ENCODE measurements around the gene CACNG8.

The CACNG8 gene

DNA sequence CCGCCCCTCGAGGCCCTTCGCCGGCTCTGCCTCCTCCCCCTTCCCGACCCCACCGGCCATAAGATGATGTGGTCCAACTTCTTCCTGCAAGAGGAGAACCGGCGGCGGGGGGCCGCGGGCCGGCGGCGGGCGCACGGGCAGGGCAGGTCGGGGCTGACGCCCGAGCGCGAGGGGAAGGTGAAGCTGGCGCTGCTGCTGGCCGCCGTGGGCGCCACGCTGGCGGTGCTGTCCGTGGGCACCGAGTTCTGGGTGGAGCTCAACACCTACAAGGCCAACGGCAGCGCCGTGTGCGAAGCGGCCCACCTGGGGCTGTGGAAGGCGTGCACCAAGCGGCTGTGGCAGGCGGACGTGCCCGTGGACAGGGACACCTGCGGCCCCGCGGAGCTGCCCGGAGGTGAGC is 30.1 kb downstream of the CACNG8 start:
- DNase-seq (ENCODE audit: low spot score) = no peak

DNA sequence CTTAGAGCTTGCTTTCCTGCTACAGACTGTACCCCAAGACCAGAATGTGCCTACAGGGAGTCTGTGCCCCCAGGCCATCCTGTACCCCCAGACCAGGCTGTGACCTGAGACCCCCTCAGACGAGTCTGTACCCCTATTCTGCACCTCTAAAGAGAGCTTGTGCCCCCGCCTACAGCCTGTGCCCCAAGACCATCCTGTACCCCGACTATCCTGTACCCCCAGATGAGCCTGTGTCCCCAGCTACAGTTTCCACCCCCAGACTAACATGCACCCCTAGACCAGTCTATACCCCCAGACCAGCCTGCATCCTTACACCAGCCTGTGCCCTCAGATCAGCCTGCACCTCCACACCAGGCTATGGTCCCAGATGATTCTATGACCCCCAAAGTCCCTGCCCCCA is 30.7 kb downstream of the CACNG8 start:
- DNase-seq (ENCODE audit: low spot score) = no peak

DNA sequence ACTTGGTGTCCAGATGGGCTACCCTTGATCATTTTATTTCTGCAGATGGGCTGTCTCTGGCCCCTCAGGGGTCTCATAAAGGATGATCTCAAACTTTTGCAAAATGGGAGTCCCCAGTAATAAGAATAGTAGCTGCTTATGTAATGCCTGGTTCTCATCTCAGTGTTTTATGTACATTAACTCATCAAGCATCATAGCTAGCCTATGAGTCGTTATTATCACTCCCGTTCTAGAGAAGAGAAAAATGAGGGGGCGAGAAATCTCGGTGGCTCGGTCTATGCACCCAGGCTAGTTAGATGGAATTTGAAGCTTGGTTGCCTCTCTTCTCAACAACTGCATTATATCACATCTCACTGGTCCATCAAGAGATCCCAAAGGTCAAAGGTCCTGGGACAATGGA is 32.1 kb downstream of the CACNG8 start:
- DNase-seq (ENCODE audit: low spot score) = no peak

DNA sequence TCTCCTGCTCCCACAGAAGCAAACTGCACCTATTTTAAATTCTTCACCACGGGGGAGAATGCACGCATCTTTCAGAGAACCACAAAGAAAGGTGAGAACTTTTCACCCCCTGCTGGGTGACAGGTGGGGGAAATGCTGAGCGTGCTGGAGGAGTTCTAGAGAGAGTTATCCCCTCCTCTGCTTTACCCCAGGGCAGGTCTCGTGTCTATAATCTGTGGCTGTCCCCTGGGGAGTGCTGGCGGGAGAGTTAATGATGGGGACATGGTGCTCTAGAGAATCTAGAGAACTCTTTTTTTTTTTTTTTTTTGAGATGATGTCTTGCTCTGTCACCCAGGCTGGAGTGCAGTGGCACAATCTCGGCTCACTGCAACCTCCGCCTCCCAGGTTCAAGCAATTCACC is 35.5 kb downstream of the CACNG8 start:
- no peak for DNase-seq (ENCODE audit: low spot score)

DNA sequence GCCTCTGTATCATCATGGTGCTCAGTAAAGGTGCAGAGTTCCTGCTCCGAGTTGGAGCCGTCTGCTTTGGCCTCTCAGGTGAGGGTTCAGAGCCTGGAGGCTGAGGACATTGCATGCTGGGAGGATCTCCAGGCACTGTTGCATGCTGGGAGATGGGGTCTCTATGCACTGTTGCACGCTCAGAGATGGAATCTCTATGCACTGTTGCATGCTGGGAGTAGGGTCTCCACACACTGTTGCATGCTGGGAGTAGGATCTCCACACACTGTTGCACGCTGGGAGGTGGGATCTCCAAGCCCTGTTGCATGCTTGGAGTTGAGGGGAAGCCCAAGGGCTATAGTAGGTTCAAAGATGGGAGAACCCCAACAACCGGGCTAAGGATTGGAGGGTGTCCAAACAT is 37.0 kb downstream of the CACNG8 start:
- no peak for DNase-seq (ENCODE audit: low spot score)

DNA sequence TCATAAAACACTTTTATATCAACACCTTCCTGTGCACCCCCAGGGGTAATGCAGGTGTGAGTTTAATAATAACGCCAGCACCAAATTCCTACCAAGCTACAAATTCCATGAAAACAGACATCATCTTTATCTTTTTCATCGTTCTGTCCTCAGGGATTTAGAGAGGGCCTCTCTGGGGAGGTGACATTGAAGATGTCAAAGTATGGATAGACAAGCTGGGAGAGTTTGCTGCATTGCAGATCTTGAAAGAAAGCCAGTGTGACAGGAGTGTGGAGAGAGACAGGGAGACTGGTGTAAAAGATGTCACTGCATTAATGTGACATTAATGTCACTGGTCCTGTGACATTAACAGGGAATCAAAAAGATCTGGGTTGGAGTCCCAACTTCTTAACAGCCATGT is 38.8 kb downstream of the CACNG8 start:
- no peak for DNase-seq (ENCODE audit: low spot score)

DNA sequence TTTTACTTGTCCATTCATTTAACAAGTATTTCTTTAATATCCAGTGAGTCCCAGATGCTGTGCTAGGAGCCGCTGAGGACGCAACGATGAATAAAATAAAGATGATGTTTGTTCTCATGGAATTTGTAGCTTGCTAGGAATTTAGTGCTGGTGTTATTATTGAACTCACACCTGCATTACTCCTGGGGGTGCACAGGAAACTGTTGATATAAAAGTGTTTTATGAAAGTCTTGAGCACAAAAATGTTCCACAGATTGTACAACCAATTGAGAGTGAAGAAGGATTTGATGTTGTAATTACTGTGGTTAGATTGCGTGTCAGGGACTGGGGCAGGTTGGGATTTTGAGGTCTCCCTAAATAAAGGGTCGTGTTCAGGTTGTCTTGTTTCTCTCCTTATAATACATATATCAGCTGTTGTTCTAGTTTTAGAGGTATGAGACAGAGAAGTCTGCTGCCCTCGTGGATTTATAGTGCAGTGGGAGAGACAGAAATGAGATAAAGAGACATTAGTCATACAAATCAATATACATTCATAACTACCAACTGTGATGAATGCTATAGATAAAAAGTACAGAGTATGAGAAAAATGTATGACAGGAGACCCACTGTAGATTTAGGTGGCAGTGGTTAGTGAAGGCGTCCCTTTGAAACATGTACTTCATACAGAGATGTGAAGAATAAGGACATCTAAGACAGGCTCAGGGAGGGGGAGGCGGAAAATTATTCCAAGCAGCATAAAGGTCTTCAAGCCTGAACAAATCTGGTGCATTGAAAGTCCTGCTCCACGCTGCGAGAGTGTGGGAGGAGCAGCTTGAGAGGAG is 40.0 kb downstream of the CACNG8 start:
- no peak for DNase-seq (ENCODE audit: low spot score)

DNA sequence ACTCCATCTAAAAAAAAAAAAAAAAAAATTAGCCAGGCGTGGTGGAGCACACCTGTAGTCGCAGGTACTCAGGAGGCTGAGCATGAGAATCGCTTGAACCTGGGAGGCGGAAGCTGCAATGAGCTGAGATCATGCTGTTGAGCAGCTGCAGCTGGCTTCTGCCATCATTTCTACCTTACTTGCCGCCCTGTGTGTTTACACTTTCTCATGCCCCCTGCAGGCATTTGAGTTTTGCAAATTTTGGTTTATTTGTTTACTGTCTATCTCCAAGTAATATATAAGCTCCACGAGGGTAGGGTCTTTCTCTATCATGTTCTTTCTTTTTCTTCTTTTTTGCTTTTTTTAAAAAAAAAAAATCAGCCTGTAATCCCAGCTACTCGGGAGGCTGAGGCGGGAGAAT is 46.7 kb downstream of the CACNG8 start:
- no peak for DNase-seq (ENCODE audit: low spot score)

DNA sequence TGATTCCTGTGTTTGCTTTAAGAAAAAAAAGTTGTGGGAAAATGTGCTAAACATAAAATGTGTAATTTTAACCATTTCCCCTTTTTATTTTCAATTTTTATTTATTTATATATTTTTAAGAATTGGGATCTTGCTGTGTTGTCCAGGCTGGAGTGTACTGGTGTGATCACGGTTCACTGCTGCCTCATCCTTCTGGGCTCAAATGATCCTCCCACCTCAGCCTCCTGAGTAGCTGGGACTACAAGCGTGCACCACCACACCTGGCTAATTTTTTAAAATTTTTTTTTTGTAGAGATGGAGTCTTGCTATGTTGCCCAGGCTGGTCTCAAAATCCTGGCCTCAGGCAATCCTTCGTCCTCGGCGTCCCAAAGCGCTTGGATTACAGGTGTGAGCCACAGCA is 47.7 kb downstream of the CACNG8 start:
- DNase-seq (ENCODE audit: low spot score) = no peak

DNA sequence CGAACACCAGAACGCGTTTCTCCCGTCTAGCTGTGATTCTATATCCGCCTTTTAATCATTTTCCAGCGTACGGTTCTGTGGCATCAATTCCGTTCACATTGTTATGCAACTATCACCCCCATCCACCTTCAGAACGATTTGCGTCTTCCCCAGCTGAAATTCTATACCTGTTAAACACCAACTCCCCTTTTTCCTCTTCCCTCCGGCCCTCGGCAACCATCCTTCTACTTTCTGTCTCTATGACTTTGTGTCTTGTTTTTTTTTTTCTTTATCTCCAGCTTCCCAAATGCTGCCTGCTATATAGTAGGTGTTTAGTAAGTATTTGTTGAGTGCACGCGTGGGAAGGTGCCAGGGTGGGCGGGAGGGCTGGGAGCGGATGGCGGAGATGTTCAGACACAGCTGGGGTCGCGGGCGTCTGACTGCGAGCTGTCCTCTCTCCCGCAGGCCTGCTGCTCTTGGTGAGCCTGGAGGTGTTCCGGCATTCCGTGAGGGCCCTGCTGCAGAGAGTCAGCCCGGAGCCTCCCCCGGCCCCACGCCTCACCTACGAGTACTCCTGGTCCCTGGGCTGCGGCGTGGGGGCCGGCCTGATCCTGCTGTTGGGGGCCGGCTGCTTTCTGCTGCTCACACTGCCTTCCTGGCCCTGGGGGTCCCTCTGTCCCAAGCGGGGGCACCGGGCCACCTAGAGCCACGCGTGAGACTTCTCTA is 48.9 kb downstream of the CACNG8 start:
- no peak for DNase-seq (ENCODE audit: low spot score)

DNA sequence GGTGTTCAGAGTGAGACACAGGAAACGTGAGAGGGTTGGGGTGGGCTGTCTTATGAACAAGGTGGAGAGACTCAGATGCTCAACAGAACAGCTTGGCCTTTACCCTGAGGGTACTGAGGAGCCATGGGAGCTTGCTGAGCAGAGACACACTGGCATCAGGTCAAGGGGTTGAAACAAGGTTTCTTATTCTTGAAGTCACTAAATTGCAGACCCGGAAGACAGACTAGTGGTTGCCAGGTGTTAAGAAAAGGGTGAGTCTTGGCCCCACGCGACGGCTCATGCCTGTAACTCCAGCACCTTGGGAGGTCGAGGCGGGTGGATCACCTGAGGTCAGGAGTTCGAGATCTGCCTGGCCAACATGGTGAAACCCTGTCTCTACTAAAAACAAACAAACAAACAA is 51.1 kb downstream of the CACNG8 start:
- DNase-seq (ENCODE audit: low spot score) = no peak

DNA sequence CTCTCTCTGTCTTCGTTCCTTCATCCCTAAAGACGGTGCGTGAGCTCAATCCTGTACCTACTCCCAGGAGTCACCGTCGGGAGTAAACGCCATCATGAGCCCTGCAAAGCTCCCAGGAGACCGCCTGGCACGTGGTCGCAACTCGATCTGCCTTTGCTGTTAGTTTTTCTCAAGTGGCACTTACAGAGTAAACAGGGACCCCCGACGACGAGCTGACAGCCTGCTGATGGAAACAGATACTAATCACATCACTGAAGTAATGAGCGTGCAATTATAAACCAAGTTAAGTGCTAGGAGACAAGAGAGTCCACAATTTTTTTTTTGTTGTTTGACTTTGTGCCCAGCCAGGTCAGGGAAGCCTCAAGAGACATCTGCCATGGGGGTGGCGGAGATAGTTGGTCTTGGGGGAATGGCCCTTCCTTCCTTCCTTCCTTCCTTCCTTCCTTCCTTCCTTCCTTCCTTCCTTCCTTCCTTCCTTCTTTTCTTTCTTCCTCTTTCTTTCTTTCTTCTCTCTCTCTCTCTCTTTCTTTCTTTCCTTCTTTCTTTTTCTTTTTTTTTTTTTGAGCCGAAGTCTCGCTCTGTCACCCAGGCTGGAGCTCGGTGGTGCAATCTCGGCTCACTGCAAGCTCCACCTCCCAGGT is 52.3 kb downstream of the CACNG8 start:
- DNase-seq (ENCODE audit: low spot score) = no peak

DNA sequence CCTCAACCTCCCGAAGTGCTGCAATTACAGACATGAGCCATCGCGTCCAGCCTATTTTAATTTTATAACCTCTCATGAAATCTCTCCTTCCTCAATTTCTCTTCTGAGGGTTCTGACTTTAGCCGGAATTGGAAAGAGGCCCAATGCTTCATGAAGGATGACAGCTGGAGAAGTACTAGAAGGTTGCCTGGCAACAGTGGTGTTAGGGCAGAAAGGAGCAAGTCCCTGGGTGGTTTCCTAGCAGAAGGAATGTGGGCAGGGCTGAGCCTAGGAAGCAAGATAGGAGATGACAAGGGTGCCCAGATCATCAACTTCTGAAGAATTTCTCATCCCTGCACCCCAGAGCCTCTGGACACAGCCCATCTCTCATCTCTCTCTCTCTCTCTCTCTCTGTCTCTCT is 54.5 kb downstream of the CACNG8 start:
- no peak for DNase-seq (ENCODE audit: low spot score)

DNA sequence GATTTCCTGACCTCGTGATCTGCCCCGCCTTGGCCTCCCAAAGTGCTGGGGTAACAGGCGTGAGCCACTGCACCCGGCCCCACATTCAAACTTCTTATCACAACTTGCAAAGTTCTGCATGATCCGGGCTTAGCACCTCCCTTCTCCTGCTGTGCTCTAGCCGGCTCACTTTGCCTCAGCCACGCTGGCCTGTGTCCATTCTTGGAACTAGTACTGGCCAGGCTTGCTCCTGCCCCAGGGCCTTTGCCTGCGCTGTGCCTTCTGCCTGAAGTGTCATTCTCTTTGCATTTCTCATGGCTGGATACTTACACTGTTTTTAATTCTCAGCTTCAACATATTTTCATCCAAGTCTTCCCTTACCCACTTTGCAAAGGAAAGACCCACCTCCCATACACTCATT is 58.6 kb downstream of the CACNG8 start:
- no peak for DNase-seq (ENCODE audit: low spot score)

DNA sequence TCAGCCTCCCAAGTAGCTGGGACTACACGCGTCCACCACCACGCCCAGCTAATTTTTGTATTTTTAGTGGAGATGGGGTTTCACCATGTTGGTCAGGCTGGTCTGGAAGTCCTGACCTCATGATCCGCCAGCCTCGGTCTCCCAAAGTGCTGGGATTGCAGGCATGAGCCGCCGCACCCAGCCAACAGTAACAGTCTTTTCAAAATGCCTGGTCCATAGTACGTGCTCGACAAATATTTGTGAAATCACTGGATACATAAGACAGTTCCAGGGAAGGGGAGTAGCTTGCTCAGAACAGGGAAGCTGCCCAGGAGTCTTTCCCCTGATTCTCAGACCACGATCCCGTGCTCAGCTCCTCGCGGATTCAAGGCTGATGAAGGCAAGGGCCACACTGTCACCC is 59.2 kb downstream of the CACNG8 start:
- DNase-seq (ENCODE audit: low spot score) = no peak

DNA sequence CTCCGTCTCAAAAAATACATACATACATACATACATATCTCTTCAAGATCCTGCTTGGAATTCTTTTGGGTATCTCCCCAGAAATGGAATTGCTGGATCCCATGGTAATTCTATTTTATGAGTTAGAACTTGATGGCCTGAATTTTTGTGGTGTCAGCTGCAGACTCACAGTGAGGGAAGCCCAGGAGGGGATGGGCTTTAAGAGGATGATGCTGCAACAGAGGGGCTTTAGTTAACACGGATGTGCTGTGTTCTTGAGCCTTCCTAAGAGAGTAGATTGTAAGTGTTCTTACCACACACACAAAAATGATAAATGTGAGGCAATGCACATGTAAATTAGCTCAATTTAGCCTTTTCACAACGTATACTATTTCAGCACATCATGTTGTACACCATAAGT is 60.5 kb downstream of the CACNG8 start:
- no peak for DNase-seq (ENCODE audit: low spot score)

DNA sequence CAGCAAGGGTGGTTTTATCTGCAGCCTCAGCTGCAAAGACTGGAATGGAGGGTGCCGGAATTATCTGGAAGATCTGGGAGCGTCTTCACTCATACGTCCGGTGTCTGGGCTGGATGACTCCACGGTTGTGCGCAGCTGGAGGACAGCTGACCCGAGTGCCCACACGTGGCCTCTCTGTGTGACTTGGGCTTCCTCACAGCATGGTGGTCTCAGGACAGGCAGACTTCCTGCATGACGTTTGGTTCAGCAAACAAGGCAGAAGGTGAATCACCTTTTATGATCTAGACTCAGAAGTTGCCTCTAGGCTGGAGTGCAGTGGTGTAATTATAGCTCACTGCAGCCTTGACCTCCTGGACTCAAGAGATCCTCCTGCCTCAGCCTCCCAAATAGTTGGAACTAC is 61.9 kb downstream of the CACNG8 start:
- DNase-seq (ENCODE audit: low spot score) = no peak

DNA sequence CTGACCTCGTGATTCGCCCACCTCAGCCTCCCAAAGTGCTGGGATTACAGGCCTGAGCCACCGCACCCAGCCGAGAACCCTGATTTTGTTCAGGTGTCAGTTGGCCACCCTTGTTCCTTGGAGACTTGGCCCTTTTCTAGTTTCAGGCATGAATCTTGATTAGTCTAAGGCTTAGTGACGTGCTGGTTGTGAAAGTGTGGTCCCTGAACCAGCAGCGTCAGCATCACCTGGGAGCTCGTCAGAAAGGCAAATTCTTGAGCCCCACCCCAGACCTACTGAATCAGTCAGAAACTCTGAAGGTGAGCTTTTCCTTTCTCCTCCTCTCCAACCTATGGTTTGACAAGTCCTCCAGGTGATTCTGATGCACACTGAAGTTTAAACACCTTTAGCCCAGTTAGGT is 63.9 kb downstream of the CACNG8 start:
- no peak for DNase-seq (ENCODE audit: low spot score)

DNA sequence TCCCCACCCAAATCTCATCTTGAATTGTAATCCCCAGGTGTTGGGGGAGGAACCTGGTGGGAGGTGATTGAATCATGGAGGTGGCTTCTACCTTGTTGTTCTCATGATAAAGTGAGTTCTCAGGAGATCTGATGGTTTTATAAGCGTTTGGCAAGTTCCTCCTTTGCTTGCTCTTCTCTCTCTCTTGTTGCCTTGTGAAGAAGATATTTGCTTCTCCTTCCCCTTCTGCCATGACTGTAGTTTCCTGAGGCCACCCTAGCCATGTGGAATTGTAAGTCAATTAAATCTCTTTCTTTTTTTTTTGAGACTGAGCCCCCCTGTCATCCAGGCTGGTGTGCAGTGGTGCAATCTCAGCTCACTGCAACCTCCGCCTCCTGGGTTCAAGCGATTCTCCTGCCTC is 66.6 kb downstream of the CACNG8 start:
- DNase-seq (ENCODE audit: low spot score) = no peak

DNA sequence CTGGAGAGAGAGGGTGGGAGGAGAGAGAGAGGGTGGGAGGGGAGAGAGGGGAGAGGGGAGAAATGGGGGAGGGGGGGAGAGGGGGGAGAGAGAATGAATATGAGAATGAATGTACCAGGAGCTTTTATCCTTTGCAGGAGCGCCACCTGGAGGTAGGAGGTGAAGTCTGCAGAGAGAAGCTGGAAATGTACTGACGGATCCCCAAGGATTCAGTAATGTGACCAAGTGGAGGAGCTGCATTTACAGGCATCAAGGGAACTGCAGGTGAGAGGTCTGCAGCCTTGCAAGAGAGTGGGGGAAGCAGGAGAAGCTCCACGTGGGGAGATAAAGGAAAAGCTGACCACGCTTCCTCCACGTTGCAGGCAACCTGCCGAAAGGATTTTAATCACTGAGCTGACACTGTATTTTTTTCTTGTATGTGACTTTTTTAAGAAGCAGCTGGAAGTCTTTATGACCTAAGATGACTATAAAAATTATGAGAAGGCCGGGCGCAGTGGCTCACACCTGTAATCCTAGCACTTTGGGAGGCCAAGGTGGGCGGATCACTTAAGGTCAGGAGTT is 67.3 kb downstream of the CACNG8 start:
- DNase-seq (ENCODE audit: low spot score) = peak; percentile 70

DNA sequence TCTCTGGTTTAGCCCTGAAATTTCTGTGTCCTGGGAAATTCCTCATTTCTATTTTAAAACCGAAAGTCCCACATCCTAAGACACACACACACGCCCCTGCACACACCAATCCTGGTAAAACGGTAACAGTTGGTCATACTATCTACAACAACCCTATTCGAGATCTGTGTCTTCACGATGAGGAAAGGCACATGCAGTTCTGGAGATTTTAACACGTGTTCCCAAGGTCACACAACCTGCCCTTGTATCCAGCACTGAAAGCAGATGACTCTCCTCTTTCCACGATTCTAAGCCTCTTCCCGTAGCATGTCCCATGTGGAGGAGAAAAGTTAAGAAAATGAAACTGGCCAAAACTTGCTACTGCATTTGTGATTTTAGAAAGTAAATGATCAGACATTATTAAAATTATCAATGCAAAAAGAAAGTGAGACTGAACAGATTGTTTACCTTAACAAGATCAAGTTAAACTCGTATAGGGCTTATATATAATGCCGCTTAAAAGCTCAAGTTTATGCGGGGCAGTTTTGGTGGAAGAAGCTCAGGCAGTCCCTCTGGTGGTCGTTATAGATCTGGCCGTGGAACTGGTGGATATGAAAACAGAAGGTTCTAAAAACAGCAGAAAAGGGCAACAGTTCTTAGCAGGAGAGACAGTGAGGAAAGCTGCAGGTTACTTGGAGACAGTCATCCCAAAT is 68.3 kb downstream of the CACNG8 start:
- no peak for DNase-seq (ENCODE audit: low spot score)

All from AG08395 (cell line).